ENCODE results near the gene NRL. TPM values are rescaled to one million over a fixed set of nuclear protein-coding genes. Genes with fewer than 3 reads are reported as not detected.

The NRL gene
- total RNA-seq: 0.96 and 1.2 TPM in 2 replicates

- Mint-ChIP-seq H3K36me3 (ENCODE audit: low read depth) (peaks cover 33% of the 10 kb centered on the region), H3K27ac (peak within 1 kb of the TSS; percentile 100), H3K4me3 (peak within 1 kb of the TSS; percentile 99), H3K9me3 (no peaks in the 10 kb centered on the region), H3K4me1 (peaks cover 34% of the 10 kb centered on the region), H3K27me3 (peaks cover 2% of the 10 kb centered on the region)
- intact Hi-C loops (cut with micrococcal nuclease): loop anchor here (1.0 to 10.0 kb wide), 12 partner anchors 20 to 557 kb away; partner anchors contain the start of genes CARMIL3, CHMP4A, EMC9 and GMPR2
- peak; percentile 99 for DNase-seq
Observed at GRCh38 chr14:24114532-24115421, at the start of gene NRL, which contains the start of gene DCAF11. Gene NRL, minus strand, starts transcription at chr14:24114949. Its CDS starts 32,101 bp downstream, at chr14:24082848. Gene DCAF11, plus strand, starts transcription at chr14:24114777. Its CDS starts 818 bp downstream, at chr14:24115595.

DNA sequence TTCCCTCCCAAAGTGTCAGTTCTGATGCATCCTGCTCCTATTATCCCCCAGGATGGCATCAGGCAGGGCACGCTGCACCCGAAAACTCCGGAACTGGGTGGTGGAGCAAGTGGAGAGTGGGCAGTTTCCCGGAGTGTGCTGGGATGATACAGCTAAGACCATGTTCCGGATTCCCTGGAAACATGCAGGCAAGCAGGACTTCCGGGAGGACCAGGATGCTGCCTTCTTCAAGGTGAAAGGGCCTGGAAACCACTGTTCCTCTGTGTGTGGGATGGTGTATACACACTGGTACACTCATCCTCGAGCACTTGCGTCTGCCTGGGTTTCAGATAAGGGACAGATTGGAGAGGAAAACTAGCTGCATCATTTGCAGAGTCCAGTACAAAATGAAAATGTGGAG, 47.3 kb upstream of the NRL start:
- H3K4me3 Mint-ChIP-seq: peak overlapping the region; percentile 93
- no peaks in the 10 kb centered on the region for H3K9me3 Mint-ChIP-seq
- H3K27ac Mint-ChIP-seq: peak overlapping the region; percentile 97
- peaks cover 51% of the 10 kb centered on the region for H3K4me1 Mint-ChIP-seq
- DNase-seq: peak; percentile 74
- peaks cover 89% of the 10 kb centered on the region for H3K36me3 Mint-ChIP-seq (ENCODE audit: low read depth)
- peaks cover 2% of the 10 kb centered on the region for H3K27me3 Mint-ChIP-seq
- intact Hi-C loops (cut with micrococcal nuclease): loop anchor here (5.0 kb wide), 2 partner anchors 105 to 150 kb away; no protein-coding TSS in a partner anchor

GRCh38 chr14:24160850-24161804, 46.4 kb upstream of the NRL start, which contains the start of gene IRF9:
Gene IRF9, plus strand, starts transcription at chr14:24161265. Its CDS starts 880 bp downstream, at chr14:24162145.
- H3K4me1 Mint-ChIP-seq: peaks cover 51% of the 10 kb centered on the region
- intact Hi-C loops (cut with micrococcal nuclease): loop anchor here (1.0 to 5.0 kb wide), 9 partner anchors 14 to 149 kb away; partner anchors contain the start of genes CHMP4A, DCAF11, EMC9 and IPO4
- H3K27ac Mint-ChIP-seq: peak within 1 kb of the TSS; percentile 97
- H3K27me3 Mint-ChIP-seq: peaks cover 2% of the 10 kb centered on the region
- H3K4me3 Mint-ChIP-seq: peak within 1 kb of the TSS; percentile 93
- peak; percentile 100 for DNase-seq
- H3K36me3 Mint-ChIP-seq (ENCODE audit: low read depth): peaks cover 86% of the 10 kb centered on the region
- H3K9me3 Mint-ChIP-seq: no peaks in the 10 kb centered on the region

DNA sequence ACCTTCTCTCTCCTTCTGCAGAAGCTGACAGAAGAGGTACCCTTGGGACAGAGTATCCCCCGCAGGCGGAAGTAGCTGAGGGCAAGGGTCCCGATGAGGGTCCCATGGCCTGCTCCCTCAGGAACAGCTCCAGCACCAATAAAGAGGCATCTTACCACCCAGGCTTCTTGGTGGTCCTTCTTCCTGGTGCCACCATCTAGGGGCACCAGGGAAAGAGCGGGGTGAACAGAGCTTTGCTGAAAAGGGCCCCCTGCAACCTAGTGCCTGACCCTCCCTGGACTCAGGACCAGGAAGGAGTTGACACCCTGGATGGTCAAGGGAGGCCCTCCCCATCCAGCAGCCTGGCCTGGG, 45.7 kb upstream of the NRL start:
- Mint-ChIP-seq H3K27me3 (peaks cover 2% of the 10 kb centered on the region), H3K4me3 (peak overlapping the region; percentile 93)

GRCh38 chr14:24159777-24160498, 45.2 kb upstream of the NRL start:
- H3K27ac Mint-ChIP-seq: peak overlapping the region; percentile 97
- peaks cover 2% of the 10 kb centered on the region for H3K27me3 Mint-ChIP-seq
- H3K4me1 Mint-ChIP-seq: peaks cover 46% of the 10 kb centered on the region
- peak overlapping the region; percentile 93 for H3K4me3 Mint-ChIP-seq
- intact Hi-C loops (cut with micrococcal nuclease): loop anchor here (5.0 kb wide), 2 partner anchors 103 to 148 kb away; no protein-coding TSS in a partner anchor
- H3K36me3 Mint-ChIP-seq (ENCODE audit: low read depth): peaks cover 84% of the 10 kb centered on the region
- H3K9me3 Mint-ChIP-seq: no peaks in the 10 kb centered on the region
- DNase-seq: no peak

More for the DNA sequence above, 45.7 kb upstream of the NRL start:
- DNase-seq: no peak
- H3K36me3 Mint-ChIP-seq (ENCODE audit: low read depth): peaks cover 86% of the 10 kb centered on the region
- no peaks in the 10 kb centered on the region for H3K9me3 Mint-ChIP-seq
- H3K4me1 Mint-ChIP-seq: peaks cover 49% of the 10 kb centered on the region
- intact Hi-C loops (cut with micrococcal nuclease): loop anchor here (5.0 kb wide), 2 partner anchors 103 to 148 kb away; no protein-coding TSS in a partner anchor
- peak overlapping the region; percentile 97 for H3K27ac Mint-ChIP-seq

- DNase-seq: no peak
- H3K9me3 Mint-ChIP-seq: no peaks in the 10 kb centered on the region
- peaks cover 72% of the 10 kb centered on the region for H3K36me3 Mint-ChIP-seq (ENCODE audit: low read depth)
- peaks cover 2% of the 10 kb centered on the region for H3K27me3 Mint-ChIP-seq
- H3K27ac Mint-ChIP-seq: no peak overlapping the region
- H3K4me3 Mint-ChIP-seq: no peak overlapping the region
- H3K4me1 Mint-ChIP-seq: peaks cover 30% of the 10 kb centered on the region
- intact Hi-C loops (cut with micrococcal nuclease): no loop called here
Observed at GRCh38 chr14:24157331-24157730, 42.6 kb upstream of the NRL start.

DNA sequence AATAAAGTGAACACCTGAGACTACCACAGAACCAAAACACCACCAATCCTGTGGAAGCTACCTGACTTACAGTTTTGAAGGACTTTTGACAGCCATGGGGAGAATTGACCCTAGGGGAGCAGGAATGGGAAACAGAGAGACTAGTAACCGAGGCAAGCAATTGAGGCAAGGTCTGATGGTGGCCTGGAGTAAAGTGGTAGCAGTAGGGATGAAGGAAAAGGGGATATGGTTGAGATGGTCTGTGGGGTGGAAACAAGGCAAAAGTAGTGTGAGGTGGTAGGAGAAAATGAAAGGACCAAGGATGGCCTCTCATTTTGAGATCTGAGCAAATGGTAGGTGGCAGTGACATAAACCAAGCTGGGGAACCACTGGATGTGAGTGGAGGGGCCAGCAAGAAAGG, 42.1 kb upstream of the NRL start:
- peaks cover 2% of the 10 kb centered on the region for H3K27me3 Mint-ChIP-seq
- DNase-seq: no peak

GRCh38 chr14:24155100-24155499, 40.4 kb upstream of the NRL start:
- no peaks in the 10 kb centered on the region for H3K9me3 Mint-ChIP-seq
- DNase-seq: no peak
- no peak overlapping the region for H3K27ac Mint-ChIP-seq
- peaks cover 22% of the 10 kb centered on the region for H3K4me1 Mint-ChIP-seq
- H3K36me3 Mint-ChIP-seq (ENCODE audit: low read depth): peaks cover 66% of the 10 kb centered on the region
- intact Hi-C loops (cut with micrococcal nuclease): no loop called here
- H3K4me3 Mint-ChIP-seq: no peak overlapping the region
- no peaks in the 10 kb centered on the region for H3K27me3 Mint-ChIP-seq

More for the DNA sequence above, 42.1 kb upstream of the NRL start:
- H3K4me3 Mint-ChIP-seq: no peak overlapping the region
- H3K9me3 Mint-ChIP-seq: no peaks in the 10 kb centered on the region
- H3K4me1 Mint-ChIP-seq: peaks cover 27% of the 10 kb centered on the region
- peaks cover 71% of the 10 kb centered on the region for H3K36me3 Mint-ChIP-seq (ENCODE audit: low read depth)
- intact Hi-C loops (cut with micrococcal nuclease): no loop called here
- peak overlapping the region; percentile 39 for H3K27ac Mint-ChIP-seq

DNA sequence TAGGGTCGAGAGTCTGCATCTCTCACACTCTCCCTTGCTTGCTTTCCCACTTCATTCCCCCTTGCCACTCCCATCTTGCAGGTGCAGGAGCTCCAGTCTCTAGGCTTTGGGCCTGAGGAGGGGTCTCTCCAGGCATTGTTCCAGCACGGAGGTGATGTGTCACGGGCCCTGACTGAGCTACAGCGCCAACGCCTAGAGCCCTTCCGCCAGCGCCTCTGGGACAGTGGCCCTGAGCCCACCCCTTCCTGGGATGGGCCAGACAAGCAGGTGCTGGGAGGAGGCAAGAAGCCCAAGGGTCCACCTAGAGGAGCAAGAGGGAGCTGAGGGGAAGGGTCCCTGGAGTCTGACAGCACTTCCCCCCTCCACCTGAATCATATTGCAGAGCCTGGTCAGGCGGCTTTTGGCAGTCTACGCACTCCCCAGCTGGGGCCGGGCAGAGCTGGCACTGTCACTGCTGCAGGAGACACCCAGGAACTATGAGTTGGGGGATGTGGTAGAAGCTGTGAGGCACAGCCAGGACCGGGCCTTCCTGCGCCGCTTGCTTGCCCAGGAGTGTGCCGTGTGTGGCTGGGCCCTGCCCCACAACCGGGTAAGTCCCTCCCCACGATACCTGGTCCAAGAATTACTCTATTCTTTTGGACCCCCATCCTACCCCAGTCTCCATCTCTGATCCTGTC, 36.8 kb upstream of the NRL start:
- intact Hi-C loops (cut with micrococcal nuclease): no loop called here
- Mint-ChIP-seq H3K27ac (no peak overlapping the region), H3K9me3 (no peaks in the 10 kb centered on the region), H3K4me1 (peaks cover 33% of the 10 kb centered on the region), H3K27me3 (no peaks in the 10 kb centered on the region), H3K36me3 (ENCODE audit: low read depth) (peaks cover 56% of the 10 kb centered on the region), H3K4me3 (no peak overlapping the region)
- no peak for DNase-seq

- DNase-seq: no peak
- intact Hi-C loops (cut with micrococcal nuclease): no loop called here
- Mint-ChIP-seq H3K27ac (no peak overlapping the region), H3K36me3 (ENCODE audit: low read depth) (peaks cover 57% of the 10 kb centered on the region), H3K27me3 (no peaks in the 10 kb centered on the region), H3K4me1 (peaks cover 33% of the 10 kb centered on the region), H3K9me3 (no peaks in the 10 kb centered on the region), H3K4me3 (no peak overlapping the region)
Observed at GRCh38 chr14:24150993-24151392, 36.2 kb upstream of the NRL start.

- Mint-ChIP-seq H3K27me3 (no peaks in the 10 kb centered on the region), H3K27ac (peak overlapping the region; percentile 31), H3K4me1 (peaks cover 34% of the 10 kb centered on the region), H3K9me3 (no peaks in the 10 kb centered on the region), H3K4me3 (no peak overlapping the region), H3K36me3 (ENCODE audit: low read depth) (peaks cover 57% of the 10 kb centered on the region)
- intact Hi-C loops (cut with micrococcal nuclease): no loop called here
- no peak for DNase-seq
Observed at GRCh38 chr14:24150567-24150966, 35.8 kb upstream of the NRL start.

DNA sequence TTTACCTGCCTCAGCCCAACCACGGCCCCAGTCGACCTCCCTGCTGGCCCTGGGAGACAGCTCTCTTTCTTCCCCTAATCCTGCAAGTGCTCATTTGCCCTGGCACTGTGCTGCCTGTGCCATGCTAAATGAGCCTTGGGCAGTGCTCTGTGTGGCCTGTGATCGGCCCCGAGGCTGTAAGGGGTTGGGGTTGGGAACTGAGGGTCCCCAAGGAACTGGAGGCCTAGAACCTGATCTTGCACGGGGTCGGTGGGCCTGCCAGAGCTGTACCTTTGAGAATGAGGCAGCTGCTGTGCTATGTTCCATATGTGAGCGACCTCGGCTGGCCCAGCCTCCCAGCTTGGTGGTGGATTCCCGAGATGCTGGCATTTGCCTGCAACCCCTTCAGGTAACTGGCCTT, 35.3 kb upstream of the NRL start:
- Mint-ChIP-seq H3K27ac (no peak overlapping the region), H3K27me3 (no peaks in the 10 kb centered on the region), H3K36me3 (ENCODE audit: low read depth) (peaks cover 59% of the 10 kb centered on the region), H3K9me3 (no peaks in the 10 kb centered on the region), H3K4me1 (peaks cover 38% of the 10 kb centered on the region), H3K4me3 (no peak overlapping the region)
- intact Hi-C loops (cut with micrococcal nuclease): no loop called here
- no peak for DNase-seq
